Suprapubic skin (tissue), 4 donors: Measurements from ENCODE around the gene HID1.

Experiments
- CTCF ChIP-seq, 2 donors: fragments of 200-600 bp in 1 of 2; fragments of 450-650 bp in 1 of 2; sonication (generic) in 1 of 2; IDR thresholded peaks; one replicate each; pipeline ENCODE4 v1.5.1; 2016 to 2019; ENCODE audit warnings: antibody characterized with exemption in 2 of 2, mild to moderate bottlenecking in 1 of 2, moderate library complexity in 1 of 2
- EP300 ChIP-seq: sonication (generic); formaldehyde crosslinking; IDR thresholded peaks from one replicate; pipeline ENCODE4 v1.6.1; 2017; ENCODE audit warnings: antibody characterized with exemption
- POLR2A ChIP-seq, 2 donors: fragments of 450-650 bp; IDR thresholded peaks; one replicate each; pipeline ENCODE4 v1.6.1; 2017; ENCODE audit warnings: antibody characterized with exemption in 2 of 2, mild to moderate bottlenecking in 2 of 2, moderate library complexity in 2 of 2
- POLR2AphosphoS5 ChIP-seq, 3 donors: sonication (generic); formaldehyde crosslinking; IDR thresholded peaks; one replicate each; pipeline ENCODE4 v1.6.1; 2017; ENCODE audit warnings: antibody characterized with exemption in 3 of 3

DNA sequence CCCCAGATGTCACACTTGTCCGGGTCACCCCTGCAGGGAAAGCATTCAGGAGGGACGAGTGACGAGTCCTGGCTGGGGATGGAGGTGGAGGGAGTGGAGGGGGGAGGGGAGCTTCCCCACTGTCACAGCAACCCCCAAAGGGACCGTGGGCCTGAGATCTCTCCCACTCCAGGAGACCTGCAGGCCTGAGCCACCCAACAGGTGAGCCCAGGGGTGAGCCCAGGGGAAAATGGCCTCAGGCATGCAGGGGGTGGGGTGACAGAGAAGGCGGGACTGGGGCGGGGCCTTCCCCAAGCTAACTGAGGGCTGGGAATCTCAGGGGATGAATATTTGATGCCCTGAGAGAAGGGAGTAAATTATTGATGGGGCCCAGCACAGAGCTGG, 51.9 kb downstream of the HID1 start:
- TF ChIP-seq CTCF (IDR thresholded peaks at IDR 0.05) (no peak), POLR2A (IDR thresholded peaks at IDR 0.05) (no peak), POLR2AphosphoS5 (IDR thresholded peaks at IDR 0.05) (no peak), EP300 (no peak)
